ENCODE data around the gene PRG3.

GRCh38 chr11:57335343-57336110 lies 45.4 kb downstream of the PRG3 start, which contains the start of gene SSRP1:
- TF ChIP-seq EZH2 (IDR thresholded peaks at IDR 0.05; ENCODE audit: borderline replicate concordance, insufficient read depth, low read depth, low read length, poor library complexity, severe bottlenecking), result no peak
- no peak for TF ChIP-seq CTCF (IDR thresholded peaks at IDR 0.05)

Data from B cell (primary cell).